SK-N-SH (cell line): Measurements from ENCODE around the gene MRPS18A. TPM values are rescaled to one million over a fixed set of nuclear protein-coding genes. Genes with fewer than 3 reads are reported as not detected.

ENCODE experiments used
- CTCF ChIA-PET: fragments of 300-600, 350-600 bp; formaldehyde crosslinking; extraction: SDS; loops from one replicate; lab custom pipeline; 2021; lab: Yijun Ruan, JAX
- POLR2A ChIA-PET: fragments of 350-600 bp; sonication (Branson Sonifier 250); formaldehyde crosslinking; extraction: SDS; loops from one replicate; lab custom pipeline; 2020; ENCODE audit warnings: antibody characterized with exemption, inconsistent platforms; lab: Yijun Ruan, JAX
- DNase-seq: peaks from one replicate; pipeline ENCODE4 v3.0.0; 2012
- H2AFZ ChIP-seq: fragments of 200-600 bp; sonication (generic); 2 replicates; pipeline ENCODE4 v1.8.1; 2016; ENCODE audit warnings: antibody characterized with exemption, mild to moderate bottlenecking, low read depth
- H3F3A ChIP-seq: fragments of 200-600 bp; sonication (generic); replicated peaks from 2 replicates; pipeline ENCODE3; 2016; ENCODE audit warnings: antibody characterized with exemption, mild to moderate bottlenecking; ENCODE audit not compliant: insufficient read depth
- H3K27ac ChIP-seq, 2 experiments: fragments of 200-500 bp in 1 of 2; fragments of 200-600 bp in 1 of 2; sonication (Bioruptor generic) in 1 of 2; sonication (generic), shearing (Covaris generic) in 1 of 2; 2 replicates each; pipeline versions ENCODE4 v1.5.1 to v1.6.1; 2014 to 2016; ENCODE audit warnings: low read depth in 2 of 2, inconsistent platforms in 1 of 2, low read length in 1 of 2, mild to moderate bottlenecking in 1 of 2, mixed read lengths in 1 of 2
- H3K27me3 ChIP-seq: fragments of 200-600 bp; sonication (generic), shearing (Covaris generic); 2 replicates; pipeline ENCODE4 v1.6.1; 2016; ENCODE audit warnings: mixed run types; ENCODE audit not compliant: insufficient read depth
- H3K36me3 ChIP-seq, 2 experiments: fragments of 200-500 bp in 1 of 2; fragments of 200-600 bp in 1 of 2; sonication (Bioruptor generic) in 1 of 2; sonication (generic) in 1 of 2; replicated peaks in 1 of 2; 2 replicates each; pipeline versions ENCODE3 to v1.5.1; 2014 to 2016; ENCODE audit warnings: low read length in 1 of 2, mild to moderate bottlenecking in 1 of 2; ENCODE audit not compliant: insufficient read depth in 2 of 2, control insufficient read depth in 1 of 2
- H3K4me1 ChIP-seq, 2 experiments: fragments of 200-500 bp in 1 of 2; fragments of 200-600 bp in 1 of 2; sonication (Bioruptor generic) in 1 of 2; sonication (generic), shearing (Covaris generic) in 1 of 2; 2 replicates each; pipeline versions ENCODE4 v1.5.1 to v1.6.1; 2014 to 2016; ENCODE audit warnings: low read depth in 1 of 2, low read length in 1 of 2, mixed run types in 1 of 2; ENCODE audit not compliant: insufficient read depth in 2 of 2, control insufficient read depth in 1 of 2
- H3K4me2 ChIP-seq: fragments of 200-600 bp; sonication (generic), shearing (Covaris generic); 2 replicates; pipeline ENCODE4 v1.6.1; 2017; ENCODE audit warnings: mixed run types
- H3K4me3 ChIP-seq, 2 experiments: fragments of 200-500 bp in 1 of 2; fragments of 200-600 bp in 1 of 2; sonication (Bioruptor generic) in 1 of 2; sonication (generic), shearing (Covaris generic) in 1 of 2; 2 replicates each; pipeline versions ENCODE4 v1.5.1 to v1.8.1; 2014 to 2016; ENCODE audit warnings: low read depth in 2 of 2, inconsistent platforms in 1 of 2, low read length in 1 of 2, mild to moderate bottlenecking in 1 of 2, mixed read lengths in 1 of 2, moderate library complexity in 1 of 2
- H3K79me2 ChIP-seq: fragments of 200-600 bp; sonication (generic); 2 replicates; pipeline ENCODE4 v1.8.1; 2017; ENCODE audit warnings: mild to moderate bottlenecking; ENCODE audit not compliant: insufficient read depth
- H3K9ac ChIP-seq: fragments of 200-600 bp; sonication (generic); 2 replicates; pipeline ENCODE4 v1.6.1; 2017; ENCODE audit warnings: mixed run types
- H3K9me2 ChIP-seq: fragments of 200-600 bp; sonication (generic); 2 replicates; pipeline ENCODE4 v1.6.1; 2017; ENCODE audit warnings: mixed run types
- H3K9me3 ChIP-seq: fragments of 200-600 bp; sonication (generic); 2 replicates; pipeline ENCODE4 v1.6.1; 2017; ENCODE audit warnings: mixed run types, mild to moderate bottlenecking, moderate library complexity
- H4K20me1 ChIP-seq: fragments of 200-600 bp; sonication (generic); 2 replicates; pipeline ENCODE4 v1.6.1; 2017; ENCODE audit warnings: mild to moderate bottlenecking, mixed run types; ENCODE audit not compliant: insufficient read depth
- CHD2 ChIP-seq: fragments of 150-350 bp; IDR thresholded peaks from 2 replicates; pipeline ENCODE4 v1.6.1; 2018; ENCODE audit warnings: low read length; ENCODE audit not compliant: partially characterized antibody
- ELF1 ChIP-seq: IDR thresholded peaks from 2 replicates; pipeline ENCODE4 v1.4.0; 2012
- EP300 ChIP-seq, 2 experiments: IDR thresholded peaks; 2 replicates each; pipeline versions ENCODE4 v1.4.0 to v1.6.1; 2012; ENCODE audit warnings: borderline replicate concordance in 1 of 2, low read depth in 1 of 2, low read length in 1 of 2
- FOXJ3 ChIP-seq: sonication (generic); formaldehyde crosslinking; IDR thresholded peaks from 2 replicates; pipeline ENCODE4 v1.5.1; 2020; ENCODE audit warnings: mild to moderate bottlenecking, missing genetic modification reagents
- FOXM1 ChIP-seq: IDR thresholded peaks from 2 replicates; pipeline ENCODE4 v1.4.0; 2012; ENCODE audit warnings: low read depth, mild to moderate bottlenecking
- GATA2 ChIP-seq: sonication (generic); formaldehyde crosslinking; IDR thresholded peaks from 2 replicates; pipeline ENCODE4 v1.5.0; 2020; ENCODE audit warnings: mild to moderate bottlenecking, missing genetic modification reagents
- IRF3 ChIP-seq: fragments of 150-350 bp; IDR thresholded peaks from 2 replicates; pipeline ENCODE4 v1.6.1; 2016; ENCODE audit warnings: mild to moderate bottlenecking, low read depth, low read length
- MAX ChIP-seq: IDR thresholded peaks from 2 replicates; pipeline ENCODE4 v1.4.0; 2012; ENCODE audit warnings: low read depth
- MXI1 ChIP-seq: IDR thresholded peaks from 2 replicates; pipeline ENCODE4 v1.6.1; 2012; ENCODE audit warnings: mild to moderate bottlenecking, low read depth, low read length, improper control_type of control experiment
- NFIC ChIP-seq: IDR thresholded peaks from 2 replicates; pipeline ENCODE4 v1.4.0; 2012; ENCODE audit warnings: borderline replicate concordance
- POLR2AphosphoS5 ChIP-seq: IDR thresholded peaks from 2 replicates; pipeline ENCODE4 v1.6.1; 2012; ENCODE audit warnings: low read depth, low read length
- RCOR1 ChIP-seq: fragments of 150-350 bp; IDR thresholded peaks from 2 replicates; pipeline ENCODE4 v1.6.1; 2017; ENCODE audit warnings: antibody characterized with exemption, low read length
- RFX5 ChIP-seq: IDR thresholded peaks from 2 replicates; pipeline ENCODE4 v1.6.1; 2012; ENCODE audit warnings: mild to moderate bottlenecking, improper control_type of control experiment, low read length
- TCF12 ChIP-seq: IDR thresholded peaks from 2 replicates; pipeline ENCODE4 v1.4.0; 2012
- WGBS: methylation state at CpG from one replicate; pipeline ENCODE4 v1.1.6; 2017; ENCODE audit warnings: low lambda C conversion rate; 5-methylcytosine and 5-hydroxymethylcytosine counted together
- polyA plus RNA-seq, 3 experiments: library from polyadenylated mRNA; depleted of rRNA; stranded (reverse); fragments of >200 nt; gene quantifications; 2 replicates each; pipeline ENCODE4 v1.2.3, GENCODE V29; 2012

The MRPS18A gene
- polyA plus RNA-seq, 1 of the 3 experiments (the other 2 are of a cell fraction) = 57.0 TPM

DNA sequence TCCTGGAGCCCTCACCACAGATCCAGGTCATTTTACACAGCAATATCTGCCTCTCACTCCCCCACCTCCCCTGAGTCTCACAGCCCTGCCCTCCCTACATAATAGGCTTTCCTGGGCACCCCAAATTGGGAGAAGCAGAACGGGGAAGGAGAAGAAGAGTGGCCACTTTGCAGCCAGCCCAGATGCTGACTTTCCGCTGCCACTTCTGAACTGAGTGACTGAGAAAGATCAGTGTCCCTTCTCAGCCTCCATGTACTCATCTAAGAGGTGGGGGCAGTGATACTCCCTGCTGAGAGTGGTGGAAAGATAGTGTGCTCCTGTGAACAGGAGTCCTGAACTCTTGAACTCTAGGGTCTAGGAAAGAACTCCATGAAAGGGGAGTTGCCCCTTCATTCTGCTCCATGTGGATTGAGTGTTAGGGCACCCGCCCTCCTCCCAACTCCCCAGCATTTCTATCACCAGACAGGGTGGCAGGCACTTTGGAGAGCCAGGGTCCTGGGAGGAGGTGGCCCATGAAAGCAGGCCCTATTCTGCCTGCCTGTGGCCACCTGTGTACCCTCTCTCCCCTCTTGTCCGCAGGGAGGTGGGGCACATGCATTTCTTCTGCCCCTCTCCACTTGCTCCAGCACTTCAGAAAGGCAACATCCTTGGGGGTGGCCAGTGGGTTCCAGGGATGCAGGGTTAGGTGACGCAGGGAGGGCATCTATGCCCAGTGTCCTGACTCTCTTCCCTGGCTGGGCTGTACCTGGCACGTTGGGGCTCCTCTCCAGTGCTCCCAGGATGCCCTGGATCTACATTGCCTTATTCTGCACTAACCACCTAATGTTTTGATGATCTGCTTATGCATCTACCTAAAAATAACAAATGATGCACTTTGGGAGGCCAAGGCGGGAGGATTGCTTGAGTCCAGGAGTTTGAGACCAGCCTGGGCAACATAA lies 38.3 kb upstream of the MRPS18A start:
- no peak overlapping the region for H3K9ac ChIP-seq
- H3K4me1 ChIP-seq = peaks cover 0 to 13% of the 10 kb centered on the region in 2 experiments; a peak in 2 of 4 replicates
- WGBS = 61% methylated on average over 7 of the region's 7 CpGs
- no peak overlapping the region for H2AFZ ChIP-seq
- H3K9me3 ChIP-seq = peaks cover 5% of the 10 kb centered on the region
- H3K36me3 ChIP-seq = no peaks in the 10 kb centered on the region
- no peaks in the 10 kb centered on the region for H3F3A ChIP-seq
- H3K27me3 ChIP-seq = no peaks in the 10 kb centered on the region
- no peaks in the 10 kb centered on the region for H3K79me2 ChIP-seq
- TF ChIP-seq FOXM1 = no peak
- TF ChIP-seq CHD2 = no peak
- TF ChIP-seq GATA2 (CRISPR knock-in tag) = no peak
- no peak for TF ChIP-seq ELF1
- TF ChIP-seq IRF3 = no peak
- TF ChIP-seq EP300 (IDR thresholded peaks at IDR 0.05; ENCODE audit: borderline replicate concordance in 1 of 2, low read depth in 1 of 2, low read length in 1 of 2) = no peak
- no peak for TF ChIP-seq FOXJ3
- TF ChIP-seq MAX = no peak
- no peak for TF ChIP-seq MXI1
- no peak for TF ChIP-seq RFX5
- TF ChIP-seq TCF12 = no peak
- no peak for TF ChIP-seq RCOR1
- no peak for TF ChIP-seq POLR2AphosphoS5
- POLR2A ChIA-PET = interaction anchor here (1.1 kb wide), 1 partner anchor 43 kb away, joined by 3 read pairs; no protein-coding TSS in a partner anchor
- CTCF ChIA-PET = interaction anchor here (1.7 to 6.3 kb wide), 3 partner anchors 40 to 352 kb away, joined by 6 to 67 read pairs (median 47); partner anchors contain the start of gene VEGFA
- DNase-seq = no peak
- no peak overlapping the region; a peak in 1 of 4 replicates for H3K27ac ChIP-seq
- no peaks in the 10 kb centered on the region for H4K20me1 ChIP-seq
- H3K4me3 ChIP-seq = no peak overlapping the region
- no peak overlapping the region for H3K4me2 ChIP-seq
- no peaks in the 10 kb centered on the region for H3K9me2 ChIP-seq

DNA sequence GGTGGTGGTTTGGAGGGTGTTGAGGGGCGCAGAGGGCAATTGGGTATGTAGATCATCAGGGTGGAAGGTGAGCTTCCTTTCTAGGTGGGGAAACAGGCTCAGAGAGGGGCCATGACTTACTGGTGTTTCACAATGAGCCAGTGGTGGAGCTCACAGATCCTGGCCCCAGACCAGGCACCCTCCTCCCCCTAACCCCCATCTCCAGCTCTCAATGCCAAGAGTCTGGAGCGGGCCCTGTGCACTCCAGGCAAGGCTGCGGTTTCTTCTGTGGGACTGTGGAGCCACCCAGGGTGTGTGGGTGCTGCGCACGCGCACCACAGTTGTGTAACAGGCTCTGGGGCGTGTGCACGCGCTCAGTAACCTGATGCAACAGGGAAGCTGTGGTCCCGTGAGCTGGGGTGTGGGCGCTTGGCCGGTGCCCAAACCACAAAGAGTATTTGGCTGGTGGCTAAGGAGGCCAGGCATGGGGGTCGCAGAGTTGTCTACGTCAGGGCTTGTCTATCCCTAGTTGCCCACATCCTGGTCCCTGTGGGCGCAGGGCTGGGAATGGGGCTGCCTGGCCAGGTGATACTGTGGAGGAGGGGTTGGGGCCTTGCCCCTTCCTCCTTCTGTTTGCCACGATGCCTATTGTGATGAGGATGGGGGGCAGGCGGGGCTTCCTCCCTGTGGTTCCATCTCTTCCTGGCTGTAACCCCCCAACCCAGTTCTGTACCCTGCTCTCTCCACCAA lies 37.5 kb upstream of the MRPS18A start:
- Histone ChIP-seq H3K4me3 (no peak overlapping the region), H3K4me1 (peaks cover 0 to 13% of the 10 kb centered on the region in 2 experiments; a peak in 2 of 4 replicates), H3K9ac (no peak overlapping the region), H3K79me2 (no peaks in the 10 kb centered on the region), H3K4me2 (no peak overlapping the region), H3F3A (no peaks in the 10 kb centered on the region), H3K27me3 (no peaks in the 10 kb centered on the region), H3K27ac (no peak overlapping the region), H4K20me1 (no peaks in the 10 kb centered on the region)
- 90% methylated on average over 3 of the region's 17 CpGs for WGBS
- DNase-seq = no peak
- CTCF ChIA-PET = interaction anchor here (0.7 to 6.3 kb wide), 19 partner anchors 10 to 357 kb away, joined by 3 to 67 read pairs (median 5); partner anchors contain the start of gene VEGFA
- TF ChIP-seq GATA2 (CRISPR knock-in tag) = no peak
- TF ChIP-seq NFIC = 0 out of 2 replicates have a peak, but pooled peaks have one; percentile 35
- TF ChIP-seq, all 33 proteins: peak for 1
- POLR2A ChIA-PET = interaction anchor here (0.5 to 1.1 kb wide), 2 partner anchors 44 to 355 kb away, joined by 3 to 5 read pairs; no protein-coding TSS in a partner anchor
- Histone ChIP-seq H3K9me2 (no peaks in the 10 kb centered on the region), H2AFZ (no peak overlapping the region), H3K36me3 (no peaks in the 10 kb centered on the region), H3K9me3 (no peaks in the 10 kb centered on the region)
